ENCODE results near the gene IBA57. TPM values are rescaled to one million over a fixed set of nuclear protein-coding genes. Genes with fewer than 3 reads are reported as not detected.

IBA57 gene
- polyA plus RNA-seq, 3 donors: 4.2 to 4.6 (median 4.4) TPM

DNA sequence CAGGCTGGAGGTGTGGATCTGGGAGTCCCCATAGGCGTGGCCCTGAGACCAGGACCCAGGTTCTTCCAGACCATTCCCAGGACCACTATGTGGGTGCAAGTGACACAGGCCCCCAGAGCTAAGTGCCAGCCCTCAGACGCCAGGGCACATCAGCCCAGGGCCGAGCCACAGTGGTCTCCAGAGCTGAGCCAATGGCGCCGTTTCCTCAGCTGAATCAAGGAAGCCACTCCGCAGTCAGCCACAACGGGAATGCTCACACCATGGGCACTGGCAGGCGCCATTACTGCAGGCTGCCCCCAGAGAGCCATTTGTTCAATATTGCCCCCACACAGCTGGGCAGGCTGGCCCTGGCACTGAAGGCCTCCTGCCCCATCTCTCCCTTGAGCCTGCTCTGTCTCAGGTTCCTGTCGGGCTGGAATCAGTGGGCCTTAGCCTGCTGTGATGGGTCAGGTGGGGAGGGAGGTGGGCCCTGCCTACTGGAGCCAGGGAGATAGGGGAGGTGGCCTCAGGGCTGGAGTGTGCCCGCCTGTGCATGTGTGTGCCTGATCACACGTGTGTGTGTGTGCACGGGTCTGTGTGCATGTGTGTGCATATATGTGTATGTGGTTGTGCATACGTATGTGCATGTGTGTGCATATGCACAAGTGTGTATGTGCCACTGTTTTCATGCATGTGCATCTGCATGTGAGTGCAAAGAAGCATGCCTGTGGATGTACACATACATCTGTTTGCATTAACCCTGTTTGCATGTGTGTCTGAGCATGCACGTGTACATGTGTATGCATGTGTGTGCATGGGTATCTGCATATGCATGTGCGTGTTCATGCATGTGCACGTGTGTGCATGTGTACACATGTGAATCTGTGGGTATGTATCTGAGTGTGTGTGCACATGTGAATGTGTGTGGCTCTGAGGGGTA is 9.7 kb upstream of the IBA57 start:
- DNase-seq (ENCODE audit: low read depth in 3 of 3, low spot score in 2 of 3): no peak

- DNase-seq (ENCODE audit: low read depth in 3 of 3, low spot score in 2 of 3): no peak
These were observed 9.1 kb upstream of the IBA57 start for GRCh38 chr1:228156515-228156881.

DNA sequence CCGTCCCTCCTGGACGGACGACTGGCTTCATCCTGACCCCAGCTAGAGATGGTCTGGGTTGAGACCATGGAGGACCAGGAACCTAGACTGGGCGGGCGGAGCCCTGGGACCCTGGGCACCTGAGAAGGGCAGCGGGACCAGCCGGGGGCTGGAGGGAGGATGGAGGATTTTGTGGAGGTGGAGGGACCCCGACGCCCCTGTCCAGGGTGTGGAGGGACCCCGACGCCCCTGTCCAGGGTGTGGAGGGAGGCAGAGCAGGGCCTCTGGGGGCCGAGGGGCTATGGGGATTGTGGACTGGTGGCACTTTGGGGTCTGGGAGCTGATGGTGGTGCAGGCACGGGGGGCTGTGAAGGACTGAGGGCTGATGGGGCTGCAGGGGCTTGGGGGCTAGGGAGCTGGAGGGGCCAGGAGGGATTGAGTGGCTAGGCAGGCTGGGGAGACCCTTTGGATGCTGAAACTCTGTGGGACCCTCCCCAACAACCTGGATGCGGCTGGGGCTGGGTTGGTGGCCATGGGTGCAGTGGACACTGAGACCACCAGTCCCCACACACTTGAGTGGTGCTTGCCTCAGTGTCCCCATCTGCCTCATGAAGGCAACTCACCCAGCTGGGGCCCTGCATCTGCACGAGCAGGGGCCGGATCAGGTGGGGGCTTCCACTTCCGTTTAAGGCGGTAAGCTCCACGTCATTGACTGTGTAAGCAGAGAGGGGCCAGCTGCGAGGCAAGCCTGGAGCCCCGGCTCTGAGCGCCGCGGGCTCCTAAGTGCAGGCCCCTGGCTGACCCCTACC is 8.5 kb upstream of the IBA57 start:
- DNase-seq (ENCODE audit: low read depth in 3 of 3, low spot score in 2 of 3): no peak

DNA sequence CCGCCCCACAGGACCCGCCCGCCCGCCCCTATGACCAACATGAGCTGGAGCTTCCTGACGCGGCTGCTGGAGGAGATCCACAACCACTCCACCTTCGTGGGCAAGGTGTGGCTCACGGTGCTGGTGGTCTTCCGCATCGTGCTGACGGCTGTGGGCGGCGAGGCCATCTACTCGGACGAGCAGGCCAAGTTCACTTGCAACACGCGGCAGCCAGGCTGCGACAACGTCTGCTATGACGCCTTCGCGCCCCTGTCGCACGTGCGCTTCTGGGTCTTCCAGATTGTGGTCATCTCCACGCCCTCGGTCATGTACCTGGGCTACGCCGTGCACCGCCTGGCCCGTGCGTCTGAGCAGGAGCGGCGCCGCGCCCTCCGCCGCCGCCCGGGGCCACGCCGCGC is 7.9 kb upstream of the IBA57 start:
- no peak for DNase-seq (ENCODE audit: low read depth in 3 of 3, low spot score in 2 of 3)

DNA sequence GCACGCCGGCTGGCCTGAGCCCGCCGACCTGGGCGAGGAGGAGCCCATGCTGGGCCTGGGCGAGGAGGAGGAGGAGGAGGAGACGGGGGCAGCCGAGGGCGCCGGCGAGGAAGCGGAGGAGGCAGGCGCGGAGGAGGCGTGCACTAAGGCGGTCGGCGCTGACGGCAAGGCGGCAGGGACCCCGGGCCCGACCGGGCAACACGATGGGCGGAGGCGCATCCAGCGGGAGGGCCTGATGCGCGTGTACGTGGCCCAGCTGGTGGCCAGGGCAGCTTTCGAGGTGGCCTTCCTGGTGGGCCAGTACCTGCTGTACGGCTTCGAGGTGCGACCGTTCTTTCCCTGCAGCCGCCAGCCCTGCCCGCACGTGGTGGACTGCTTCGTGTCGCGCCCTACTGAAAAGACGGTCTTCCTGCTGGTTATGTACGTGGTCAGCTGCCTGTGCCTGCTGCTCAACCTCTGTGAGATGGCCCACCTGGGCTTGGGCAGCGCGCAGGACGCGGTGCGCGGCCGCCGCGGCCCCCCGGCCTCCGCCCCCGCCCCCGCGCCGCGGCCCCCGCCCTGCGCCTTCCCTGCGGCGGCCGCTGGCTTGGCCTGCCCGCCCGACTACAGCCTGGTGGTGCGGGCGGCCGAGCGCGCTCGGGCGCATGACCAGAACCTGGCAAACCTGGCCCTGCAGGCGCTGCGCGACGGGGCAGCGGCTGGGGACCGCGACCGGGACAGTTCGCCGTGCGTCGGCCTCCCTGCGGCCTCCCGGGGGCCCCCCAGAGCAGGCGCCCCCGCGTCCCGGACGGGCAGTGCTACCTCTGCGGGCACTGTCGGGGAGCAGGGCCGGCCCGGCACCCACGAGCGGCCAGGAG is 7.2 kb upstream of the IBA57 start:
- no peak for DNase-seq (ENCODE audit: low read depth in 3 of 3, low spot score in 2 of 3)

DNA sequence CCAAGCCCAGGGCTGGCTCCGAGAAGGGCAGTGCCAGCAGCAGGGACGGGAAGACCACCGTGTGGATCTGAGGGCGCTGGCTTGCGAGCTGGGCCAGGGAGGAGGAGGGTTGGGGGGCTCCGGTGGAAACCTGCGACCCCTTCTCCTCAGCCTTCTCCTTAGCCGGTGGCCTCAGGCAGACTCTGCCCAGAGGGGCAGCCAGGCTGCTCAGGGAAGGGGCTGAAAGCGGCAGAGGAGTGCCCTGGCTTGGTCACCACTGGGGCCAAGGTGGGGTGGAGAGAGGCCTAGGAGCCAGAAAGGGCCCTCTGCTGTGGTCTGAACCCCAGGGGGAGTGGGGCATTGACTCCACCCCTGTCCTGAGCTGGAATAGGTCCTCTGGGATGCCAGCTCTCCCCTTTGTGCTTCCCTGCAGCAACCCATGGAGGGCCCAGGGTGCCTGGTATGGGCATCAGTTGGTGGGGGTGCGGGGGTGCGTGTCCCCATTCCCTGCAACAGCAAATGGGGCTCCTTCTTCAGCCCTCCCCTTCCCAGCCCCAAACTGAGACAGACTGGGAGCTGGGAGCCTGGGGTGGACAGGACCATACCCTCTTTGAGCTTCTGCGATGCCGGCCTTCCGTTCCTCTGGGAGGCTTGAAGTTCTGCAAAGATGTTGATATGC is 6.5 kb upstream of the IBA57 start:
- DNase-seq (ENCODE audit: low read depth in 3 of 3, low spot score in 2 of 3): no peak

DNA sequence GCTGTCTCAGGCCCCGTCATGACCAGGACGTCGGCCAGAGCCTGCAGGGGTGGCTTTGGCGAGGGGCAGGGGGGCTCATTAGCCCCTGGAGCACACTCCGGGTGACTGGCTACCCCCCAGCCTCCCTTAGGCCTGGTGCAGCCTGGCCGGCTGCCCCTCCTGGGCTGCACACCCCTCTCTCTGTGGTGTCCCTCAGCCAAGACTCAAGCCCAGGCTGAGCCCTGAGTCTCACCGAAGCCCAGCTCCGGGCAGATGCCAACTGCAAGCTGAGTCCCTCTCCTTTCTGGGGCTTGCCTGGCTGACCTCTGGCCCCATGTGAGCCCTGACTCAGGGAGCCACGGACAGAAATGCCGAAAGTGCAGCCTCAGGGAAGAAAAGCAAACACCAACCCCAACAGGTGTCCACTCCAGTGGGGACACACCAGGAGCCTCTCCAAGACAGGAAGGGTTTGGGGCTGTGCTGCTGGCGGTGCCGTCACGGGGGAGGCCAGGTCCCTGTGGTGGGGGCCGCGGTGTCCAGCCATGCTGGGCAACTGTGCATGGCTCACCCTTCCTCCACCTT is 5.3 kb upstream of the IBA57 start:
- DNase-seq (ENCODE audit: low read depth in 3 of 3, low spot score in 2 of 3): no peak

GRCh38 chr1:228161362-228161761 is 4.2 kb upstream of the IBA57 start:
- DNase-seq (ENCODE audit: low read depth in 3 of 3, low spot score in 2 of 3): no peak

- DNase-seq (ENCODE audit: low read depth in 3 of 3, low spot score in 2 of 3): no peak
These were observed 3.7 kb upstream of the IBA57 start for GRCh38 chr1:228161866-228162265.

- no peak for DNase-seq (ENCODE audit: low read depth in 3 of 3, low spot score in 2 of 3)
These were observed 3.2 kb upstream of the IBA57 start for GRCh38 chr1:228162286-228163006.

DNA sequence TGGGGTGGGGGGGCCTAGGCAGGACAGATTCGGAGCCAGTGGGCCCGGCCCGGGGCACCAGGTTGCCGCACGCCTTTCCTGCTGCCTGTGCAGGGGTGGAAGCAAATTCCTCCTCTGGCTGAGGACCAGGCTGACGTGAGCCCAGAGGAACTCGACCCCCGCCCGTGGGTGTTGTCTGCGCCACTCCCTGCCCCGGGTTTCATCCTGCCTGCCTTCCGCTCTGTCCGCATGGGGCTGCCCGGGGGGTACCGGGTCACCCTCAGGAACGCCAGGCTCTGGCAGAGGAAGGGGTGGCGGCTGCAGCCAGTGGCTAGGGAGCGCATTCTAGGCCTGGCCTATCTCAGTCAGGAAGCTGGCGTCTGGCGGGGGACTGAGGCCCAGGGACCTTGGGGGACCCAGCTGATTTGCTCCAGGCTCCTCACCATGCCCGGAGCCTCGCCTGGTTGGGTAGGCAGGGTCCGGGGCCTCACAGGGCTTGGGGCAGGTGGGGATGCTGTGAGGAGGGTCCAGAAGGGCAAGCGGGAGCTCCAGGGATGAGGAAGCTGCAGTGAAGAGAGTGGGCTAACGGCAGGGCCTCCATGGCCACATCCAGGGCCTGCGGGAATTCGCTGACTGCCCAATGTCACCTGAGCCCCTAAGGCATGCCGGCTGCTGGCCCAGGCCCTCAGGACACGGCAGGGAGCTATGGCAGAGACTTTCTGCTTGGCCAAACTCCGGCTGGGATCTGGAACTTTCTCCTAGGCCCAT is 2.4 kb upstream of the IBA57 start:
- DNase-seq (ENCODE audit: low read depth in 3 of 3, low spot score in 2 of 3): no peak

DNA sequence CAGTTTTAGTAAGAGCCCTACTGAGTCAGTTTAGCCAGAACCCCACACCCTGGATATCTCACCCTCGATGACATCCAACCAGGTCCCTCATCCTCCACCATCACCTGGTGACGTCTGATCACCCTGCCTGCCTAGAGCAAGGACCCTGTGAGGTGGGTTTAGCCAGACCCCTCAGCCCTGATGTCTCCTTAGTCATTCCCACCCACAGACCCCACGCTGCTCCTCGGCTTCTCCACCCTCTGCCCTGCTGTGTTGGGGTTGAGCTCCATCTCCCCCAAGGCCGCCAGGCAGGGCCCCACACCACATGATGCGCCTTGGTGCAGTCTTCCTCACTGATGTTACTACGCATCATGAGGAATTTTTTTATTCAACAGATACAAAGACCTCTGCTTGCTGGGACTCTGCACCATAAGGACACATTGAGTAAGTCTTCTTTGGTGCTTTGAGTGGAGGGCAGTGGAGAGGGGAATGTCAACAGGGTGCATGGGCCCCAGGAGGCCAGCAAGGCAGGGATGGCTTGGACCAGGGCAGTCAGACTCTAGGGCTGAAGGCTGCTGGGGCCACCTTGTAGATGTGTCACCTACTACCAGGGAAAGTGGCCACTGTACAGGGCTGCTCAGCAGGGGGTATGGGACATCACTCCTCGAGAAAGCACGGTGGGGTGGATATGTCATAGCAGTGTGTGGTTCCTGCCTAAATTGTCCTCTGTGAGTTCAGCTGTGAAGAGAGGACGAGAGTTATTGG is 1.7 kb upstream of the IBA57 start:
- no peak for DNase-seq (ENCODE audit: low read depth in 3 of 3, low spot score in 2 of 3)

DNA sequence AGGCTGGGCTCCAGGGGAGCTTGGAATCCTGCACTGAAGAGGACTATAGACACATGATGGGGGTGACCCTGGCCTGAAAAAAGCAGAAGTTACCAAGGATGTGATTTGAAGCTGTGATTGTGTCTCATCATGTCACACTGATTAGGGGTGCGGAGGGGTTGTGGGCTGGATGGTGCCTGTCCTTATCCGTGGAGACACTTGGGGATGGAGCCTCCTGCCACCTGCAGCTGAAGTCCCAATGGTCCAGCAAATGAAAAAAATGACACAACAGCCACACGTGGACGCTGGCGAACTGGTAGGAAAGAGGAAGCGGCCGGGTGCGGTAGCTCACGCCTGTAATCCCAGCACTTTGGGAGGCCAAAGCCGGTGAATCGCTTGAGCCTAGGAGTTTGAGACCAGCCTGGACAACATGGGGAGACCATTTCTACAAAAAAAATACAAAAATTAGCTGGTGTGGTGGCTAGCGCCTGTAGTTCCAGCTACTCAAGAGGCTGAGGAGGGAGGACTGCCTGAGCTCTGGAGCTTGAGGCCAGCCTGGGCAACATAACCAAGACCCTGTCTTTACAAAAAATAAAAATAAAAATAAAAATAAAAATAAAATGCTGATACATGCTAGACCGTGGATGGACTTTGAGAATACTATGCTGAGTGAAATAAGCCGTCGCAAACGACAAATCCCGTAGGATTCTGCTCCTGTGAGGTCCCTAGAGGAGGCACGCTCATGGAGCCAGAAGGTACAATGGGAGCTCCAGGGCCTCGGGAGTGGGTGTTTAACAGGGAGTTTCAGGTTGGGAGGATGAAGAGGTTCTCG is 838 bp upstream of the IBA57 start:
- no peak for DNase-seq (ENCODE audit: low read depth in 3 of 3, low spot score in 2 of 3)

GRCh38 chr1:228166170-228166936 is 749 bp downstream of the IBA57 start:
- DNase-seq (ENCODE audit: low read depth in 3 of 3, low spot score in 2 of 3): no peak

- DNase-seq (ENCODE audit: low read depth in 3 of 3, low spot score in 2 of 3): no peak
These were observed 3.1 kb downstream of the IBA57 start for GRCh38 chr1:228168563-228169270.

DNA sequence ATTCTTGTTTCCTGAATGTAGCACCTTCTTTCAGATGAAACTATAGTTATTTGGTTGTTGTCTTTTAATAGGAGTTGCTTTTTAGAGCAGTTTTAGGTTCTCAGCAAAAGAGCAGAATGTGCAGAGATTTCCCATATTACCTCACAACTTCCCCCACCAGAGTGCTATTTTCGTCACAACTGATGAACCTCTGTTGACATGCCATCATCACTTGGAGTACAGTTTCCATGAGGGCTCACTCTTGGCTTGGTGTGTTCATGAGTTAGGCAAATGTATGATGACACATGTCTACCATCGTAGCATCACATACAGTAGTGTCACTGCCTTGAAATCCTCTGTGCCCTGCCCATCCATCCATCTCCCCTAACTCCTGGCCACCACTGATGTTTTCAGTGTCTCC is 3.7 kb downstream of the IBA57 start:
- DNase-seq (ENCODE audit: low read depth in 3 of 3, low spot score in 2 of 3): no peak
